ENCODE data around the gene SMIM45.
A peak's percentile ranks its signal among the peaks of the same experiment; 100 is the strongest.
"Not testable (repeated sequence)": the region's sequence is repeated elsewhere in the genome, so short reads cannot be mapped to it uniquely, and the experiment has no call there.

Gene SMIM45

DNA sequence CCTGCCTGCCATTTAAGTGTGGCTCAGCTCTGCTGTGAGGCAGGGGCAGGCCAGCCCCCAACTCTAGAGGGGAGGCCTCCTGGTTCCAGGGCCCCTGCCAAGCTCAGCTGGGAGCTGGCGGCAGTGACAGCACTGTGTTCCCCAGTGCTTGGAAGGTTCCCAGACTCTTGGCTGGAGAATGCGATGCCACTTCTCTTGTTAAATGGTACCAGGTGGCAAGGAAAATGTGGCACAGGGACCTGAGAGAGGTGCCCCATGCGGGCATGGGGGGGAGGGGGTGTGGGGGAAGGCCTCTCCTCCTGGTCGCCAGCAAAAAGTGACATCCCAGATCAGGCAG is 17.0 kb upstream of the SMIM45 start:
- no peak for DNase-seq (ENCODE audit: low read depth)

DNA sequence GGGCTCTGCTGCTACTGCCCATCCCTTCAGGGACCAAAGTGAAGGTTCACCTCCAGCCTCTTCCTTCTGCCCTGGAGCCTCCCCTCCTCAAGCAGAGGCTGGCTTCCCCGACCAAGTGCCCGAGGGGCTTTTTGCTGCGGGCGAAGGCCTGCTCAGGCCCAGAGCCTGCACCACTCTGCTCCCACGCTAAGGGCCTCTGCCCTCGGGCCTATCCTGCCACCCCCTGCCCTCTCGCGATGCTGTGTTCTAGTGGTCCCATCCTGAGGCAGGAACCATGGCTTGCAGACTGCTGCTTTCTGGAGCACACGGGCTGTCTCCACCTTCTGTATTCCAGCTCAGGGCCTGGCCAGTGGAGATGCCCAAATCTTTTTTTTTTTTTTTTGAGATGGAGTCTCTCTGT is 16.4 kb upstream of the SMIM45 start:
- no peak for DNase-seq (ENCODE audit: low read depth)

DNA sequence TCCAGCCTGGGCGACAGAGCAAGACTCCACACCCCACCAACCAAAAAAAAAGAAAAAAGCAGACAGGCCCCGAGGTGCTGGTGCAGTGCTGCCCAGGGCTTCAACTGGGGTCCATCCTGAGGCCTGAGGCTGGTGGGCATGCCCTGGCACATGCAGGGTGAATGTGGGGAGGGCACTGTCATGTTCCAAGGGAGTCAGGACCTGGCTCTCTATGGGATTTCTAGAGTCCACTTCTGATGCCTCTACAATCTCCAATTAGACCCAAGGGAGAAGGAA is 15.1 kb upstream of the SMIM45 start:
- DNase-seq (ENCODE audit: low read depth): no peak

DNA sequence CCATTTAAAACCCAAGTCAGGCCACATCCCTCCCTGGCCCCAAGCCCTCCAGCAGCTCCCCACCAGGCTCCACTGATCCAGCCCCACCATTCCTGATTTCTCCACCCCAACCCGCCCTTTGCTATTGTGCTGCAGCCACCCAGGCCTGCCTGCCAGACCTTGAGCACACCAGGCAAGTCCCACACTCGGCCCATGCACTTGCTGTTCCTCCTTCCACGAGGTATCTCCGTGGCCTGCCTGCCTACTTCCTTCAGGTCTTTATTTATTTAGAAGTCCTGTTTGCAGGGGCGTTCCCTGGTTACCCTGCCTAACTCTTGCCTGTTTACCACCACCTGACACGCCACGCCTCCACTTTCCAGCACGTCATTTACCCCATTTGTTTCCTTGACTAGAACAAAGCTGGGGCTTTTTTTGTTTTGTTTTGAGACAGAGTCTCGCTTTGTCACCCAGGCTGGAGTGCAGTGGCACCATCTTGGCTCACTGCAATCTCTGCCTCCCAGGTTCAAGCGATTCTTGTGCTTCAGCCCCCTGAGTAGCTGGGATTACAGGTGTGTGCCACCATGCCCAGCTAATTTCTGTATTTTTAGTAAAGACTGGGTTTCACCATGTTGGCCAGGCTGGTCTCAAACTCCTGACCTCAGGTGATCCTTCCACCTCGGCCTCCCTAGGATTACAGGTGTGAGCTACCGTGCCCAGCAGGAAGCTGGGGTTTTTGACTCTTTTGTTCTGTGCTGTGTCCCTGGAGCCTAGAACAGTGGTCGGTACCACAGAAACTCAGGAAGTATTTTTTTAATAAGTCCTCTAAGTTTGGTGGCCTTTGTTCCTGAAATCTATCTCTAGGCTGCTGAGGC is 11.7 kb upstream of the SMIM45 start:
- peak; percentile 85 for DNase-seq (ENCODE audit: low read depth)

DNA sequence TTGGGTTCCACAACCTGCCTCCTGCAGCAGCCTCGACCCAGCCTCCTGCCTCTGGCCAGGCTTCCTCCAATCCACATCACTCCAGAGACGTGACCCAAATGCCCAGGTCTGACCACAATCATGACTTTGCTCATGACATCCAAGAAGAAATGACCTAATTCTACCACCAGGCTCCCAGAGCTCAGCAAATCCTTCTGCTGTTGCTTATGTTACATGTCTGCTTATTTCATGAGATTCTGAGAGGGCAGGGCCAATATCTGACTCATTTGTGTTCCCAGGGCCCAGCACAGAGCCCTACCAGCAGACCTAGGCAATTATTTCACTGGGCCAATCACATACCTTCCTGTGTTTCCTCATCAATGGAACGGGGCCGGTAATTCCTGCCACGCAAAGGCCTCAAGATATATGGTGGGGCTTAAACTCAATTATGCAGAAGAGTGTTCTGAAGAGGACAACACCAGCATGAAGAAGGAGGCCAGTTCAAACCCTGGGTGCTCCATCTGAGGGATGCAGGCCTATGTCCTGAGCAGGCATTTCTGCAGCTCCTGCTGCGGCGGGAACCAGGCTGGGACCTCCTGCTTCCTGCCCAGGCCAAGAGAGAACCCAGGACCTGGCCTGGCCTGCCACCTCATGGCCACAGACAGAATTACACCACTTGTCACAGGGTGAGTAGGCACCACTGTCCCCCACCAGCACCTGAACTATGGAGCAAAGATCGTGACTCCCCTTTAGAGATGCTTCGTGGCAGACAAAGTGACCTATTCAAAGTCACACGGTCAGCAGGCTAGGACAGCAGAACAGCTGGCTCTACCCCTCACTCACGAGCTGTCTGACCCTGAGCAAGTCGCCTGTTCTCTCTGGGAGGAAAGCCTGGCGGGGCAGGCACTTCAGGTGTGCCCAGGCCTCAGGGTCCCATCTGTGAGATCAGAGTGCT is 10.9 kb upstream of the SMIM45 start:
- peak; percentile 68 for DNase-seq (ENCODE audit: low read depth)

DNA sequence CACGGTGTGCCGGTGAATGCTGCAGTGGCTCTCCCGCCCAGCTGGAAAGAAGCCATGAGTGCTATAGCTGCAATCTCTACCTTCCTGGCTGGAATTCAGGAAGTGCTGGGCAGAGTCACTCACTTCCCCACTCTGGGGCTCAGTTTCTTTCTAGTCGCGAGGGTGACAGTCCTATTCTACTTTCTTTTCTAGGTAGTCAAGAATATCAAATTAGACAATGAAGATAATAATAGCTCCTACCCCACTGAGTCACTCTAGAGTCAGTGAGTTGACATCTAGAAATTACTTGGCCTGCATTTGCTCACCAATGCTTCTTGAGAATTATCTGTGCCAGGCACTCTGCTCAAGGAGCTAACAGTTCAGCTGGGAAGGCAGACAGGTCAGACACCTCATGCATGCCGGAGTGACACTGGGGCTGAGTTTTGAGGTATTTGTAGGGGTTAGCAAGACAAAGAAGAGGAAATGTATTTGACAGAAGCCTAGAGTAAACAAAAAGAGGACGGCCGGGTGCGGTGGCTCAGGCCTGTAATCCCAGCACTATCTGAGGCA is 8.2 kb upstream of the SMIM45 start:
- DNase-seq (ENCODE audit: low read depth): no peak

DNA sequence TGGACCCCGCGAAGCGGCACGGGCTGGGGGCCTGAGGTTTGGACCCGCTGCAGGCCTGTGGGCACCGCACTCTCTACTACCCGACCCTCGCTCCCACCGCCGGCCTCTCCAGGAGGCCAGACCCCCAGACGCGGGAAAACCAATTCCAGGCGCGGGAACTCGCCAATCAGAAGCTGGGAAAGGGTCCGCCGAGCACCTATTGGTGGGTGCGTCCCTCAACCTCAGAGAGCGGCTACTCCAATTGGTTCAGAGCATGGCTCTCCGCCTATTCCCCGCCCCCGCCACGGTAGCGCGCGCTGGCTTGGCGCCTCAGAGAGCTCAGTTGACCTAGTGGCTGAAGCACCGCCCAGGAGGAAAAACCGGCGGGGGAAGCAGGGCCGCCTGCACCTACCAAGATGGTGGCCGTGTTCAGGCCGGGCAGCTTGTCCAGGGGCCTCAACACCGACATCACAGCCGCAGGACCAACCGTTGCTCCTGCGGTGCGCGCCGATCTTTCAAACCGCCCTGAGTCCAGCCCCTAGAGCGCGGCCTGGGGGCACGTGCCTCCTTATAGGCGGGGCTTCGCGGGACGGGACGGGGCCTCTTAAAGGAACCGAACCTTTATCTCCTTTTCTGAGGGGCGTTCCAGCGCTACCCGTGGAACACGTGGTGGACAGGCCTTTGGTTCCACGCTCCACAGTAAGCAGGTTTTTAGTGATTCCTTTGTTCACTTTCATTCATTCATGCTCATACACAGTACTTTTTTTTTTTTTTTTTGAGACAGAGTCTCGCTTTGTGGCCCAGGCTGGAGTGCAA is 5.1 kb upstream of the SMIM45 start, which contains the start of gene CENPM:
CENPM (minus strand) TSS at position 524 of the 795 bp plus-strand sequence; CDS start at position 448, 76 bp downstream.
- peak; percentile 87 for DNase-seq (ENCODE audit: low read depth)

DNA sequence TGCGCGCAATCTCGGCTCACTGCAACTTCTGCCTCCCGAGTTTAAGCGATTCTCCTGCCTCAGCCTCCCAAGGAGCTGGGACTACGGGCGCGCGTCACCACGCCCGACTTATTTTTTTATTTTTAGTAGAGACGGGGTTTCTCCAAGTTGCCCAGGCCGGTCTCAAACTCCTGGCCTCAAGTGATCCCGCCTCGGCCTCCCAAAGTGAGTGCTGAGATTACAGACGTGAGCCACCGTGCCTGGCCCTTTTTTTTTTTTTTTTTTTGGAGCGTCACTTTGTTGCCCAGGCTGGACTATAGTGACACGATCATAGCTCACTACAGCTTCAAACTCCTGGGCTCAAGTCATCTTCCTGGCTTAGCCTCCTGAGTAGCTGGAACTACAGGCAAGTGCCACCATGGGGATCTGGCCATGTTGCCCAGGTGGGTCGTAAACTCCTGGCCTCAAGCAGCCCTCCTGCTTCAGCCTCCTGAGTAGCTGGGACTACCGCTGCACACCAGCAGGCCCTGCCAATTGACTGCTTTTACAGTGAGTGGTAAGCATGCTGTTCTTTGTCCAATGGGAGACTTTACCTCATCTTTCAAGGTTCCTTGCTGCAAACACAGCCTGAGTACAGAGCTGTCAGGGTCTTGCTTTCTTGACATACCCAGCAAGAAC is 4.4 kb upstream of the SMIM45 start:
- no peak for DNase-seq (ENCODE audit: low read depth)

DNA sequence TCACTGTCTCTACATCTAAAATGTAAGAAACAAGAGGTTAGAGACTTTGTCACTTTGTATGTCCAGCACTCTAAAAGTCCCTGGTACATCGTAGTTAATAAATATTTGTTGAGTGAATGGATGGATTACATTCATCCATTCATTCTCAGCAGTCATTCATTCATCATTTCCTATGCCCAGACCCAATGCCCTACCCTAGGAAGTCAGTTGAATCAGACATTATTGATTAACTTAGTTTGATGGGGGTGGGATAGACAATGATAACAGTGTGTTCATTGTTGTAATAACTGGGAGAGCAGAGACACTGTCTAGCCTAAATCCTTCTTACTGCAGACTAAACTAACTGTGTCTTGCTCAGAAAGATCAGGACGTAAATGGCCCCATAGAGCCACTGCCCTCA is 3.8 kb upstream of the SMIM45 start:
- no peak for DNase-seq (ENCODE audit: low read depth)

DNA sequence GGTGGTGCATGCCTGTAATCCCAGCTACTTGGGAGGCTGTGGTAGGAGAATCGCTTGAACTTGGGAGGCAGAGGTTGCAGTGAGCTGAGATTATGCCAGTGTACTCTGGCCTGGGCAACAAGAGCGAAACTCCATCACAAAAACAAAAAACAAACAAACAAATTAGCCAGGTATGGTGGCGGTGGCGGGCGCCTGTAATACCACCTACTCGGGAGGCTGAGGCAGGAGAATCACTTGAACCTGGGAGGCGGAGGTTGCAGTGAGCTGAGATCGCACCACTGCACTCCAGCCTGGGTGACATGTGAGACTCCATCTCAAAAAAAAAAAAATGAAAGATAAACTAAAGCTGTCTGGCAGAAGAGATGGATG is 3.0 kb upstream of the SMIM45 start:
- not testable (repeated sequence) for DNase-seq (ENCODE audit: low read depth)

DNA sequence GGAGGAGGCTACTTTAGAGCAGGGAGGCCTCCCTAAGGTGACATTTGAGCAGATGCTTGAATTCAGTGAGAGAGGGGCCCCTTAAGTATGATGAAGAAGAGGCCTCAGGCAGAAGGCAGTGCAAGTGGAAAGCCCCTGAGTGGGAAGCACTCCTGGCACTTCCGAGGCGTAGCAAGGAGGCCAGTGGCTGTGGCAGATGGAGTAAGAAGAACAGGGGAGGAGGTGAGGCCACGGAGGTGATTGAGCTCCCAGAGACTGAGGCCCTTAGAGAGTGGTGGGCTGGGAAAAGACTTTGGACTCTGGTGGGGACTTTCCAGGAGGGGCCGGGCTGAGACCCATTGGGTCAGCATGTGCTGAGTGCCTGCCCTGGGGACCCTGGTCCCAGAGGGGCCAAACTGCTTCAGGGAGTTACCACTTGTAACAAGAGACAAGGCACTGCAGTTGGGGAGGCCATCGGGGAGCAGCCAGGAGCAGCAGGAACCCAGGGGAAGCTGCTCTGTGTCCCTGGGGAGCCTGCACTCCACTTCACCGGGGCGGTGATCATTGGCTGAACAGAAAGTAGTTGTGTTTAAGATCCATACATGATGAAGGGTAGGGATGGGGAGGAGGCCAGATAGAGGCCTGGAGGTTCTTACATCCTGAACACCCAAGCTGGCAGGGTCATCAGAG is 2.5 kb upstream of the SMIM45 start:
- DNase-seq (ENCODE audit: low read depth): no peak

DNA sequence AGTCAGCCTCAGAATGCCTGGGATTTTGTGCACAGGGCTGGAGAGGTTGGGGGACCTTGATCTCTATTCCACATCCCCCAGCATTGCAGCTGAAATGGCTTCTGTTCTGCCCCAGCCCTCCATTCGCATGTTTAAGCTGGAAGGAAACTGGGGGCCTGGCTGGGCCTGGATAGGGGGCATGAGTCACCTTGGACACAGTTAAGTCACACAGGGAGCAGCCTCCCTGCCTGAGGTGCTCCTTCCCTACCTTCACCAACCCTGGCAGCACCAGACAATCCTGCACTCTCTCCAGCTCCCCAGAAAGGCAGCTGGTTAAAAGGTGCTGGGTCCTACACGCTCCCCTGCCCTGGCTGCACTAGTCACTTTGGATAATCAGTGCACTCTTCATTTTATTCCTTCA is 763 bp downstream of the SMIM45 start:
- DNase-seq (ENCODE audit: low read depth): no peak

DNA sequence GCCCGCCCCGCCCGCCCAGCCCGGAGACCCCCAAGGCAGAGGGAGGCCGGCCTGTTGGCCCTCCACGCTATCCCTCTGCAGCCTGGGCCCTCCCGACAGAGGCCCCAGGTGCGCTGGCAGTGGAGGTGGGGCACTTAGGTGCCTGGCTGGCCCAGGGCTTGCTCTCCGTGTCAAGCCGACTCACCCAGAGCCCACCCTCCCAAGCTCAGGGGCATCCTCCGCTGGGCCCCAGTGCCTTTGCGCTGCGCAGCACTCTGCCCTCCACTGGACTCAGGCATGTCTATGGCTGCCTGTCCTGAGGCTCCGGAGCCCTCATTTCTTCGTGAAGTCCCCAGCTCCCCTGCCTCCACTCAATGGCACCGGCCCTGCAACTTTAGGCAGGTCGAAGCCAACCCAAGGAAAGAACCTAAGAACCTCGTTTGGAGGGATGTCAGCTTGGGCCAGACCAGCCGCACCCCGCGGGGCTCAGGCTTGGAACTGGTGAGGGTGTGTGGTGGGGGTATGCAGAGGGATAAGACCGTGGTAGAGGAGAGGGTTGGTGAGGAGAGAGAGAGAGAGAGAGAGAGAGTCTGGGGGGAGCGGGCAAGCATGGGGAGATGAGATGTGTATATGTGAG is 6.1 kb downstream of the SMIM45 start:
- DNase-seq (ENCODE audit: low read depth): no peak

DNA sequence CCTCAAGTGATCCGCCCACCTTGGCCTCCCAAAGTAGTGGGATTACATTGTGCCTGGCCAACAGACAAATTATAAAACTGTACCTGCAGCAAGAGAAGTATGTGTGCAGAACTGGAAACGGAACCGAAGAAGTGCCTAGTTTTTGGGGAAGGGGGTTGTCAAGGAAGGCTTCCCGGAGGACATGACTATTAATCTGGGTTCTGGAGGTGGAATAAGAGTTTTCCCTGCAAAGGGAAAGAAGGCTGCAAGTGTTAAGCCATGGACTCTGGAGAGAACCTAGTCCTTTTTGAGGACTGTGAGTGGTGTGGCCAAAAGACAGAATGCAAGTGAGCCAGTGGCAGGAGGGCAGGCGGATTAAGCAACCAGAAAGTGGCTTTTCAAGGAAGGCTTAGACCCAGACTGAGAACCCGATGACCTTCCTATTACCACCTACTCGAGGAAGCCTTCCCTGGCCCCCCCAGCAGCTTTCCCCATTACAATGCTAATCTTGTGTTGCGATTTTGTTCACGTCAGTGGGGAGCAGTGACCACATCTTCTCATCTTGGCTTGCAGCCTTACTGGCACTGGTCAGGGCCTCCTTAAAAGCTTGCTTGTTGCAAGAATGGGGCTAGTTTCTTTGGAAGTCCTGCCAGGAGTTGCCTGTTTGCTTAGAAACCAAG is 11.6 kb downstream of the SMIM45 start:
- no peak for DNase-seq (ENCODE audit: low read depth)

DNA sequence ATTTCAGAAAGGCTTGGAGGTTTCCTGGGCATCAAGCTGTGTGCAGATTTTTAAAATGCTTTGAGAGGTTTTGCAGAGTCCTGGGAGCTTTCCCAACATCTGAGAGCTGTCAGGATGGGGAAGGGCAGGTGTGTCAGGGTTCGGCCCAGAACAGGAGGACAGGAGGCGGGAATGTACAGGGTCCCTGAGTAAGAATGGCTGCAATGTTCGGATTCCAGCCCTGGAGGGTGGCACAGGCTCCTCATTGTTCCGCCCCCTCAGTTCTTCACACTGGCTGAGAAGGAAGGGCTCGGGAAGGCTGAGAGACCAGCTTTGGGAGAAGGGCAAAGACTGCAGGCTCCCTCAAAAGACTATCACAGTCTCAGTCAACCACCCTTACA is 12.2 kb downstream of the SMIM45 start:
- no peak for DNase-seq (ENCODE audit: low read depth)

DNA sequence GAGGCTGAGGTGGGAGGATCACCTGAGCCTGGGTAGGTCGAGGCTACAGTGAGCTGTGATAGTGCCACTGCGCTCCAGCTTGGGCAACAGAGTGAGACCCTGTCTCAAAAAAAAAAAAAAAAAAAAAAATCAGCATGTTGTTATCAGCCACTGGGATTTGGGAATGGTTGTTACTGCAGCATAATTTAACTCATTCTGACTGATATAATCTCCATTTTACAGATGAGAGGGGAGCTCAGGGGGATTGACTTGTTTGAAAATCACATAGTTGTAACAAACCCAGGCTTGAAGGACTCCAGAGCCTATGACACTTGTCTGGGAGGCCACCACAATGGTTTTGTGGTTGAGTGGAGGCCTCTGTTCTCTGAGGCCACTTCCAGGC is 14.3 kb downstream of the SMIM45 start:
- no peak for DNase-seq (ENCODE audit: low read depth)

DNA sequence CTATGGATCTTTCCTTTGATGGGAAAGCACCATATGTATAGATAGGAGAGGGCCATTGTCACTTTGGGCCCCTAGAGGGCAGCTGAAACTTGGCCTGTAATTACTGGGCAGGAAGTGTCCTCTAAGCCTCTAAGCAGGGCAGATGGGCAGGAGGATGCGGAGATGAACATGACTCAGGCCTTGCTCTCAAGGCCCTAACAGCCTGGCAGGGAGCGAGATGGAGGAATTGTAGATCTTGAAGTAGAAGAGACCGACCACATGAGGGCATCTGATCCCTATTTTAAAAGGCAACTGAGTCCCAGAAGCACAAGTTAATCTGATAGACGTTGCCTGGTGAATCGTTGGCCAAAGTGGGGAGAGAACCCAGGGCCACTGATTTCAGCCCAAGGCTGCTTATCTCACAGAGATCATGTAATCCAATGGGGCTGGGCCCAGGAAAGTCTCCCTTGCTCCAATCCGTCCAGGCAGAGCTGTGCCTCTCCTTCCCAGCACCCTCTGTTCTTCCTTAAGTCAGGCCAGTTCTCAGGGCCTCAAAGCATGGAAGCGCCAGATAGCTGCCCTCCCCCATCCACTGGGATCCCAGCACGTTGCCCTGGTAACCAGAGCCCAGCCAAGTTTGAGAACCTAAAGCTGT is 14.8 kb downstream of the SMIM45 start:
- DNase-seq (ENCODE audit: low read depth): no peak

DNA sequence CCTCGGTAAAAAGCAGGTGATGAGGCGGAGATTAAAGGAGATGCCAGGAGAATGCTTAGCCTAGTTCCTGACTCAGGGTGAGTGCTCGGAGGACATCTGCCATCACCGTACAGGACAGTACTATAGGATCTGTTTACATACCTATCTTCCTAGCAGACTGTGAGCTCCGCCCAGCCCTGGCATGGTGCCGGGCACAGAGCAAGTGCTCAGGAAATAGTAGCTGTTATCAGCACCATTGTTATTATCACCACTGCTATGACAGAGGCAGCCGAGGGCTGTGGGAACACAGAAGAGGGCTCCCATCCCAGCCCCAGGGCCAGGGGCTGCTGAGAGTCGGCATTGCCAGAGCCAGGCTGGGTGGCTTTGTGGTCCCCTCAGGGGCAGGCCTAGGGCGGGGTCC is 16.7 kb downstream of the SMIM45 start:
- DNase-seq (ENCODE audit: low read depth): no peak

DNA sequence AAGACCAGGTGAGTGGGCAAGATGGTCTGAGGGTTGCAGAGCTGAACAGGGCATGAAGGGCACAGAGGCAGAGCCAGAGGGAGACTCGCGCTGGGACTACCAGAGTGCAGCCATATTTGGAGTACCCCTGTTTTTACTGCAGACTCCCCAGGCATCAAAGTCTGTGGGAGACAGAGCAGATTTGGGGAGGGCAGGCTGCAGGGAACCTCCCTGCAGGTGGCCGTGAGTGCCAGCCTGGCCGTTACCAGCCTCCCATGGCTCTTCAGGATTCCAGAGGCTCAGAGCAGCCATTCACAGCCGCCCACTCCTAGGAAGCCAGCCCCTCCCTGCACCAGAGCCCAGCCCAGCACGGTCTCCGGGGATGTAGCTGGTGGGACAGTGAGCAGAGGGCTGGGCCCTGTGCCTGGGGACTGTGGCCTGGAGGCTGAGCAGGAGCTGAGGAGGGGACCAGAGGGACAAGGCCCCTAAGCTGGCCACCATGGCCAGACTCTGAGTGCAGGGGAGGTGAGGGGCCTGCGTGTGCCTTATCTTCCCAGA is 17.2 kb downstream of the SMIM45 start, which contains the start of gene SEPTIN3:
SEPTIN3 (plus strand) TSS at position 334 of the 537 bp plus-strand sequence. CDS start 2,050 bp downstream, outside the sequence.
- DNase-seq (ENCODE audit: low read depth): no peak

All from stimulated activated CD8-positive, alpha-beta memory T cell treated with anti-CD3 and anti-CD28 coated beads, Interleukin-4, amount 100 ng/mL, for 24 hours (primary cell).